Brain microvascular endothelial cell (primary cell): ENCODE measurements around the gene MAPRE2.
"Not testable (repeated sequence)": the region's sequence is repeated elsewhere in the genome, so short reads cannot be mapped to it uniquely, and the experiment has no call there.

Source experiments
- DNase-seq: peaks from one replicate; pipeline ENCODE4 v3.0.0-alpha.2; 2020
- H3K27ac ChIP-seq: fragments of 250-450 bp; sonication (Bioruptor Pico); 2 replicates; pipeline ENCODE4 v1.5.1; 2020; ENCODE audit warnings: mild to moderate bottlenecking, moderate library complexity
- H3K27me3 ChIP-seq: fragments of 250-450 bp; sonication (Bioruptor Pico); replicated peaks from 2 replicates; pipeline ENCODE4 v1.5.1; 2020; ENCODE audit warnings: mild to moderate bottlenecking
- H3K36me3 ChIP-seq: fragments of 250-450 bp; sonication (Bioruptor Pico); replicated peaks from 2 replicates; pipeline ENCODE4 v1.5.1; 2020; ENCODE audit warnings: mild to moderate bottlenecking
- H3K4me3 ChIP-seq: 2 replicates; pipeline ENCODE4 v1.5.1; 2011; ENCODE audit warnings: low read depth, mild to moderate bottlenecking, control low read depth, low read length, moderate library complexity
- in situ Hi-C: cut with HindIII; loops from 2 replicates; pipeline ENCODE4 v1.10.0; 2017; ENCODE audit warnings: low sequenced_read_pairs, low pct_ligation_motif_present
- TF ChIP-seq, protein P1 (sequence below): IDR thresholded peaks from 2 replicates; pipeline ENCODE4 v1.5.1; 2011; ENCODE audit warnings: low read depth, mild to moderate bottlenecking, moderate library complexity, low read length, control low read depth, inconsistent platforms; ENCODE audit errors: missing control alignments

Gene MAPRE2

DNA sequence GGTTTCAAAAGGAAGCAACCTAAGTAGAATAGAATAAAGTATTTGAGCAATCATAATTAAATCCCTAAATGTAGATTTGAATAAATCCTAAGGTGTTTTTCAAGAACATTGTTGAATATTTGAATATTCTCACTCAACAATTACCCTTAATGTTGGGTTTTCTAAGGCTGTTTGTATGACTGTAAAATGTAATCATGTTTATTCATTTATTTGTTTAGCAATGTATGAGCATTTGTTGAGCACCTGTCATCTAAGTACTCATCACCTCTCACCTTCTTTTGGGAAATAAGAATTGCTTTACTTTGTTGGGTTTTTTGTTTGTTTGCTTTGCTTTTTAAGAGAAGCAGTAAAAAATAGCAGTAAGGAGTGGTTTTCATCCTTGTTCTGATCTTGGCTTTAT is 66.0 kb downstream of the MAPRE2 start:
- in situ Hi-C loops = no loop called here
- Histone ChIP-seq H3K27me3 (no peaks in the 10 kb centered on the region), H3K36me3 (no peaks in the 10 kb centered on the region), H3K27ac (no peak overlapping the region), H3K4me3 (no peak overlapping the region)
- TF ChIP-seq, protein P1, sequence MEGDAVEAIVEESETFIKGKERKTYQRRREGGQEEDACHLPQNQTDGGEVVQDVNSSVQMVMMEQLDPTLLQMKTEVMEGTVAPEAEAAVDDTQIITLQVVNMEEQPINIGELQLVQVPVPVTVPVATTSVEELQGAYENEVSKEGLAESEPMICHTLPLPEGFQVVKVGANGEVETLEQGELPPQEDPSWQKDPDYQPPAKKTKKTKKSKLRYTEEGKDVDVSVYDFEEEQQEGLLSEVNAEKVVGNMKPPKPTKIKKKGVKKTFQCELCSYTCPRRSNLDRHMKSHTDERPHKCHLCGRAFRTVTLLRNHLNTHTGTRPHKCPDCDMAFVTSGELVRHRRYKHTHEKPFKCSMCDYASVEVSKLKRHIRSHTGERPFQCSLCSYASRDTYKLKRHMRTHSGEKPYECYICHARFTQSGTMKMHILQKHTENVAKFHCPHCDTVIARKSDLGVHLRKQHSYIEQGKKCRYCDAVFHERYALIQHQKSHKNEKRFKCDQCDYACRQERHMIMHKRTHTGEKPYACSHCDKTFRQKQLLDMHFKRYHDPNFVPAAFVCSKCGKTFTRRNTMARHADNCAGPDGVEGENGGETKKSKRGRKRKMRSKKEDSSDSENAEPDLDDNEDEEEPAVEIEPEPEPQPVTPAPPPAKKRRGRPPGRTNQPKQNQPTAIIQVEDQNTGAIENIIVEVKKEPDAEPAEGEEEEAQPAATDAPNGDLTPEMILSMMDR = no peak
- no peak for DNase-seq

DNA sequence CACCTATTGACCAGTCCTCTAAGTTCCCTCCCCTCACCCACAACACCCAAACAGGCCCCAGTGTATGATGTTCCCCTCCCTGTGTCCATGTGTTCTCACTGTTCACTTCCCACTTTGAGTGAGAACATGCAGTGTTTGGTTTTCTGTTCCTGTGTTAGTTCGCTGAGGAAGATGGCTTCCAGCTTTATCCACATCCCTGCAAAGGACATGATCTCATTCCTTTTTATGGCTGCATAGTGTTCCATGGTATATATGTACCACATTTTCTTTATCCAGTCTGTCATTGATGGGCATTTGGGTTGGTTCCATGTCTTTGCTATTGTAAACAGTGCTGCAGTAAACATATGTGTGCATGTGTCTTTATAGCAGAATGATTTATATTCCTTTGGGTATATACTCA is 66.9 kb downstream of the MAPRE2 start:
- H3K4me3 ChIP-seq, H3K27ac ChIP-seq, DNase-seq, in situ Hi-C loops, H3K36me3 ChIP-seq, H3K27me3 ChIP-seq: not testable (repeated sequence)

DNA sequence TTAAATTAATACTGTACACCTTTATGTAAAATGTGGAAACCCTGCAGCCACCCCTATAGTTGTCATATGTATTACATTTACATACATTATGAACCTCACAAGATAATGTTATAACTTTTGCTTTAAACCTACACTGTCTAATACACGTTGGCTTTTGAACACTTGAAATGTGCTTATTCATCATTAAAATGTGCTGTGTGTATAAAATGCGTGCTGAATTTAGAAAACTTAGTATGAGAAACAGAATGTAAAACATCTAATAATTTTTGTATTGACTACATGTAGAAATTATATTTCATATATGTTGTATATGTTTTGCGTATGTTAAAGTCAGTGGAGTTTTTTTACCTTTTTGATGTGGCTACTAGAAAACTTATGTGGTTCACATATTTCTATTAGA is 68.8 kb downstream of the MAPRE2 start:
- in situ Hi-C loops = no loop called here
- DNase-seq = no peak
- H3K36me3 ChIP-seq = no peaks in the 10 kb centered on the region
- H3K27ac ChIP-seq = peak overlapping the region; percentile 30
- no peak overlapping the region for H3K4me3 ChIP-seq
- TF ChIP-seq, protein P1 = no peak
- no peaks in the 10 kb centered on the region for H3K27me3 ChIP-seq

DNA sequence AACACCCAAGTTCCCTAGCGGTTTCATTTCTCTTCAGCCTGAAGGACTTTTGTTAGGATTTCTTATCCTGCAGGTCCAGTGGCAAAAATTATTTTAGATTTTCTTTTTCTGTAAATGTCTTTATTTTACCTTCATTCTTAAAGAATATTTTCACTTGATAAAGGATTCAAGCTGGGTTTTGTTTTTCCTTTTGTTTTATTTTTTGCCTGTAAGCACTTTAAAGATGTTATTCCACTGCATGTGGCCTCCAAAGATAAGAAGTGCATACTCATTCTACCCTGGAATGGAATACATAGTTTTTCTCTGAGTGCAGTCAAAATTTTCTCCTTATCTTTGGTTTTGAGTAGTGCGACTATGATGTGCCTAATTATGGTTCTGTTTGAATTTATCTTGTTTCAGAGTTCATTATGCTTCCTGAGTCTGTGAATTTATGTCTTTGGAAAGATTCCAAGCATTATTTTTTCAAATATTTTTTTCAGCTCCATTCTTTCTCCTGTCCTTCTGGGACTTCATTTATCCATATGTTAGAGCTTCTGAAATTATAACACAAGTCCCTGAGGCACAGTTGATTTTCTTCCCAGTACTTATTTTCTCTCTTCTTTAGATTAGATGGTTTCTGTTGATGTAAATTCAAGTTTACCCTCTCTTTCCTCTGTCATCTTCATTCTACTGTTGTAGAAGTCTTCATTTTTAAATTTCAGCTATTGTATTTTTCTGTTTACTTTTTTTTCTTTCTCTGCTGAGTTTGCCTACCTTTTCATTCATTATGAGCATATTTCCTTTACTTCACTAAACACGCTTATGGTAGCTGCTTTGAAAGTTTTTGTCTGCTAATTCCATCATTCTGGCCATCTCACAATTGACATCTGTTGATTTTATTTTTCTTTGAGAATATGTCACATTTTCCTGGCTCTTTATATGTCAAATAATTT is 69.6 kb downstream of the MAPRE2 start:
- peak; percentile 34 for DNase-seq
- TF ChIP-seq, protein P1 = no peak
- in situ Hi-C loops = no loop called here

DNA sequence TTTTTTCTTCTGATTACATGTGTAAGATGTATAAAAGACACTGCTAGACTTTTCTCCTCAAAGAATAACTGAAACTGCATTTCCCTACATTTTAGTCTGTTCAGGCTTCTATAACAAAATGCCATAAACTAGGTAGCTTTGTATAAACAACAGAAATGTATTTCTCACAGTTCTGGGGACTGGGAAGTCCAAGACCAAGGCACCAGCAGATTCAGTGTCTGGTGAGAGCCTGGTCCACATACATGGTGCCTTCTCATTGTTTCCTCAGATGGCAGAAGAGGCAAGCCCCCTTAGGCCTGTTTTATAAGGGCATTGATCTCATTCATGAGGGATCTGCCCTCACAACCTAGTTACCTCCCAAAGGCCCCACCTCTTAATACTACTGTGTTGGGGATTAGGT is 71.5 kb downstream of the MAPRE2 start:
- TF ChIP-seq, protein P1 = no peak
- Histone ChIP-seq H3K4me3 (no peak overlapping the region), H3K27ac (no peak overlapping the region), H3K36me3 (no peaks in the 10 kb centered on the region), H3K27me3 (no peaks in the 10 kb centered on the region)
- in situ Hi-C loops = no loop called here
- DNase-seq = no peak

More for the DNA sequence above, 69.6 kb downstream of the MAPRE2 start:
- no peaks in the 10 kb centered on the region for H3K36me3 ChIP-seq
- no peak overlapping the region for H3K4me3 ChIP-seq
- H3K27me3 ChIP-seq = no peaks in the 10 kb centered on the region
- peak overlapping the region; percentile 30 for H3K27ac ChIP-seq

DNA sequence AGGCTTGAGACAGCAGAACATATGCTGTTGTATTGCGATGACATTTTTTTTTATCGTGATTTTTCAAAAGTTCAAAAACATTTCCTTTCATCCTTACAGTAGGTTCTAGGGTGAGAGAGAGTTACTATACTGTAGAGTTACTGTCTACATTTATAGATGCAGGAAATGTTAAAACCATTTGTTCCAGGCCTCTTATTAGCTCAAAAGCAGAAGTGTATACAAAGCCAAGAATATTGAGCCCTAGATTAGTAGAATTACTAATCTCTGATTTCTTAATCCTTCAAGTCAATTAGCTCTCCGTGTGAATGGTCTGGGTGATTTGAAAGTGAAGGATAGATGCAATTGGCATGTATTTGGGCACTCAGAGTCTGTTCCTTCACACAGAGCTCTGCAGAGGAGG is 73.1 kb downstream of the MAPRE2 start:
- Histone ChIP-seq H3K27me3 (no peaks in the 10 kb centered on the region), H3K36me3 (no peaks in the 10 kb centered on the region), H3K27ac (no peak overlapping the region), H3K4me3 (no peak overlapping the region)
- in situ Hi-C loops = no loop called here
- TF ChIP-seq, protein P1 = no peak
- no peak for DNase-seq
